Small intestine (tissue), 7 donors: Measurements from ENCODE around the gene CENPT. TPM values are rescaled to one million over a fixed set of nuclear protein-coding genes. Genes with fewer than 3 reads are reported as not detected.

ENCODE experiments used
- DNase-seq, 2 donors: peaks; one replicate each; pipeline versions ENCODE4 v3.0.0 to v3.0.0-alpha.2; 2013
- FAIRE-seq: peaks from 2 replicates; lab custom pipeline; 2012; peaks lifted over from hg19 to GRCh38; lab: Jason Lieb, UNC
- H3K27ac ChIP-seq, 3 donors: one replicate each; pipeline ENCODE4 v1.5.1; 2013; ENCODE audit warnings: low read length in 2 of 3, mild to moderate bottlenecking in 2 of 3, control low read depth in 1 of 3, inconsistent platforms in 1 of 3, low read depth in 1 of 3, moderate library complexity in 1 of 3
- H3K27me3 ChIP-seq, 3 donors: one replicate each; pipeline ENCODE4 v1.6.1; 2013; ENCODE audit warnings: low read length in 3 of 3, inconsistent platforms in 1 of 3; ENCODE audit not compliant: control insufficient read depth in 3 of 3, insufficient read depth in 3 of 3
- H3K36me3 ChIP-seq, 3 donors: one replicate each; pipeline ENCODE4 v1.6.1; 2013; ENCODE audit warnings: low read length in 3 of 3, inconsistent platforms in 1 of 3, low read depth in 1 of 3, mild to moderate bottlenecking in 1 of 3, moderate library complexity in 1 of 3; ENCODE audit not compliant: control insufficient read depth in 3 of 3, insufficient read depth in 2 of 3
- H3K4me1 ChIP-seq, 3 donors: one replicate each; pipeline ENCODE4 v1.6.1; 2013; ENCODE audit warnings: low read length in 2 of 3, inconsistent platforms in 1 of 3, low read depth in 1 of 3, mild to moderate bottlenecking in 1 of 3, moderate library complexity in 1 of 3; ENCODE audit not compliant: control insufficient read depth in 3 of 3, insufficient read depth in 2 of 3
- H3K4me3 ChIP-seq, 3 donors: one replicate each; pipeline ENCODE4 v1.5.1; 2013; ENCODE audit warnings: low read length in 3 of 3, control low read depth in 1 of 3, inconsistent platforms in 1 of 3, low read depth in 1 of 3, mild to moderate bottlenecking in 1 of 3, moderate library complexity in 1 of 3
- H3K9me3 ChIP-seq, 2 donors: one replicate each; pipeline ENCODE4 v1.6.1; 2013; ENCODE audit warnings: low read depth in 1 of 2, low read length in 1 of 2; ENCODE audit not compliant: control insufficient read depth in 2 of 2, insufficient read depth in 1 of 2
- WGBS, 3 donors: extraction: QIAGEN DNeasy Blood & Tissue Kit; methylation state at CpG; one replicate each; pipeline ENCODE4 v1.1.7; 2013; 5-methylcytosine and 5-hydroxymethylcytosine counted together
- polyA plus RNA-seq, 4 donors: library from polyadenylated mRNA; stranded (reverse) in 3 of 4; unstranded in 1 of 4; fragments of 200-250 nt in 3 of 4; fragments of 120-200 nt in 1 of 4; gene quantifications; one replicate each; pipeline versions ENCODE4 v1.2.1 to v1.2.3, GENCODE V29; 2013
- donor health status: healthy with polysubstance abuse.
- donor health status: control.
- donor health status: control.
- donor health status: Bipolar disorder and iron deficiency.
- donor health status: healthy.

The CENPT gene
- polyA plus RNA-seq, 4 donors = 25.3 to 111 (median 43.9) TPM

DNA sequence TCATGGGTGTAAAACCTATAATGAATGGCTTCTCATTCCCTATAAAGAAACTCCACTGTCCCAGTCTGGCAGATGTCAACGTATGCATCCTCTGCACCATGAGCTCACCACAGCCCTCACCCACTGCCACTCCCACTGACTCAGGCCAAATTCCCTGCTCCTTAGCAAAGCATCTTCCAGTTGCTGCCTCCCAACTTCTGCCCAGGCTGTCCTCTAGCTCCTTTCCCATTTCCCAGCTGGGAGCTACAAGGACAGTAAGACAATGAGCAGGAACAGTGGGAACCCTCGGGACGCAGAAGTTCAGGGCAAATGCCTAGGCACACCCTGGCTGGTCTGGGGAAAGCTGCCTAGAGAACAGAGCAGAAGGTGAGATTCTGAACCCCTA is 14.5 kb downstream of the CENPT start:
- H3K36me3 ChIP-seq = peaks cover 0 to 44% (median 4%) of the 10 kb centered on the region in 3 donors
- peak overlapping the region; percentile 67 to 76 (median 69) for H3K4me3 ChIP-seq
- H3K27ac ChIP-seq = peak overlapping the region in 1 of 3 donors; percentile 21
- peaks cover 0 to 6% (median 3%) of the 10 kb centered on the region in 3 donors for H3K4me1 ChIP-seq
- 0 to 2% (median 1%) methylated on average over 3 of the region's 3 CpGs for WGBS, 3 donors
- no peak for FAIRE-seq
- peak; percentile 23 to 26 for DNase-seq
- no peaks in the 10 kb centered on the region for H3K9me3 ChIP-seq
- H3K27me3 ChIP-seq = no peaks in the 10 kb centered on the region

DNA sequence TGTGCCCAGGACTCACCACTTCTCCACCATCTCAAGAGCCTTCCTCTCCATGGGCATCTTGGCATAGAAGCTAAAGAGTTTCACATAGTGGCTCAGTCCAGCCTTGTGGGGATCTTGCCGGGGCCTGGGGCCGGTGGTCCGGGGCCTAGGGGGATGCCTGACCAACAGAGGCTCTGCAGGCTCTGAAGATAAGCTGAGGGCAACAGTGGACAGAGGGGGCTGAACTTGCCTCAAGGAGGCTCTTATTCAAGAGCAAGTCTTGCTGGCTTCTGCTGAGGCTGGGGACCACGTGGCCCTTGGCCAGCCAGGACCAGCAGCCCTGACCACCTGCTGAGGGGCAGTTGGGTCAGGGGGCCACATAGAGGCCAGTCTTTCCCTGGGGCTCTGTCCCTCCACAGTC is 18.8 kb downstream of the CENPT start:
- FAIRE-seq (no peak), DNase-seq (no peak)
- Histone ChIP-seq H3K27ac (no peak overlapping the region), H3K9me3 (no peaks in the 10 kb centered on the region), H3K4me1 (peaks cover 0 to 6% (median 3%) of the 10 kb centered on the region in 3 donors), H3K27me3 (no peaks in the 10 kb centered on the region), H3K36me3 (peaks cover 0 to 72% (median 4%) of the 10 kb centered on the region in 3 donors), H3K4me3 (no peak overlapping the region)
- WGBS, 3 donors = 89 to 96% (median 94%) methylated on average over 4 of the region's 4 CpGs

DNA sequence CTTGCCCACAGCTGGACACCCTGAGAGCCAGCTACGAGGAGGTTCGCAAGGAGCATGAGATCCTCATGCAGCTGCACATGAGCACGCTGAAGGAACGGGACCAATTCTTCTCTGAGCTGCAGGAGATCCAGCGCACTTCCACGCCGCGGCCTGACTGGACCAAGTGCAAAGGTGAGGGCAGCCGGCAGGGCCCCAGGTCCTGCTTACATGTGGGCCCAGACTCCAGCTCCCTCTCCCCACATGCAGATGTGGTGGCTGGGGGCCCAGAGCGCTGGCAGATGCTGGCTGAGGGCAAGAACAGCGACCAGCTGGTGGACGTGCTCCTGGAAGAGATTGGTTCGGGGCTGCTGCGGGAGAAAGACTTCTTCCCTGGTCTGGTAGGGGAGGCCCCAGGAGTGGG is 21.6 kb downstream of the CENPT start:
- DNase-seq (no peak), FAIRE-seq (no peak)
- no peaks in the 10 kb centered on the region for H3K27me3 ChIP-seq
- 89 to 93% (median 93%) methylated on average over 14 of the region's 14 CpGs for WGBS, 3 donors
- no peaks in the 10 kb centered on the region for H3K4me1 ChIP-seq
- H3K27ac ChIP-seq = no peak overlapping the region
- H3K4me3 ChIP-seq = no peak overlapping the region
- no peaks in the 10 kb centered on the region for H3K9me3 ChIP-seq
- H3K36me3 ChIP-seq = peaks cover 0 to 56% (median 4%) of the 10 kb centered on the region in 3 donors

DNA sequence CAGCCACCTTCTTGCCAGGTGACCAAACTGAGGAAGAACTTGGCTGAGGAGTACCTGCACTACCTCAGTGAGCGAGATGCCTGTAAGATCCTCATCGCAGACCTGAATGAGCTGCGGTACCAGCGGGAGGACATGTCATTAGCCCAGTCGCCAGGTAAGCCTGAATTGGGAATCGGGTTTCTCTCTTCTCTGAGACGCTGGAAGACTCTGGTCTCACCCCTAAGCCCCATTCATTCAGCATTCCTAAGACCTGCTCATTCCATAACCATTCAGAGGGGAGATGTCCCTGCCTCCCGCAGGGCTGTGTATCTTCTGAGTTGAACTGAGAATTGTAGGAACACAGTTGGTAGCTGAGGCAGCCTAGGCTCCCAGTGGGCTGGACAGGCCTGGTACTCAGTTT is 22.4 kb downstream of the CENPT start:
- no peak for FAIRE-seq
- 88 to 92% (median 90%) methylated on average over 8 of the region's 8 CpGs for WGBS, 3 donors

DNA sequence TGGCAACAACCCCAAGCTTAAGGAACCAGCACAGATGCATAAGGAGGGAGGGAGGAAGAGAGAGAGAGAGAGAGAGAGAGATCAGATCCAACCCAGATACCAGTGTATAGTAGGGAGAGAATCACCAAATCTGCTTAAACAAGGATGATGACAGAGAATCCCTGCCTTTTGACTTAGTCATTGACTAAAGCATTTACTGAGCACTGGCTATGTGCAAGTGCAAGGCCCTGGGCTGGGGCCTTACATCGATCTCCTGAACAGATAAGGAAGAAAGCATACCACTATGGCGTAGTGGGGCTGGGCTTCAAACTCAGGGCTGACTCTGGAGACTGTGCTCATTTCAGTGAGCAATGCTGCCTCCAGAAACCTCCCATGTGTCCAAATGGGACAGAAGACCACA is 25.0 kb downstream of the CENPT start:
- no peak for FAIRE-seq
- no peak for DNase-seq
- peaks cover 0 to 22% (median 0%) of the 10 kb centered on the region in 3 donors for H3K36me3 ChIP-seq
- H3K27ac ChIP-seq = no peak overlapping the region
- 83 to 92% (median 90%) methylated on average over 2 of the region's 2 CpGs for WGBS, 3 donors
- H3K9me3 ChIP-seq = no peaks in the 10 kb centered on the region
- H3K4me3 ChIP-seq = no peak overlapping the region
- H3K27me3 ChIP-seq = no peaks in the 10 kb centered on the region
- no peaks in the 10 kb centered on the region for H3K4me1 ChIP-seq

More for the DNA sequence above, 22.4 kb downstream of the CENPT start:
- Histone ChIP-seq H3K27ac (no peak overlapping the region), H3K4me3 (no peak overlapping the region), H3K36me3 (peaks cover 0 to 48% (median 0%) of the 10 kb centered on the region in 3 donors), H3K4me1 (no peaks in the 10 kb centered on the region), H3K9me3 (no peaks in the 10 kb centered on the region), H3K27me3 (no peaks in the 10 kb centered on the region)
- no peak for DNase-seq

DNA sequence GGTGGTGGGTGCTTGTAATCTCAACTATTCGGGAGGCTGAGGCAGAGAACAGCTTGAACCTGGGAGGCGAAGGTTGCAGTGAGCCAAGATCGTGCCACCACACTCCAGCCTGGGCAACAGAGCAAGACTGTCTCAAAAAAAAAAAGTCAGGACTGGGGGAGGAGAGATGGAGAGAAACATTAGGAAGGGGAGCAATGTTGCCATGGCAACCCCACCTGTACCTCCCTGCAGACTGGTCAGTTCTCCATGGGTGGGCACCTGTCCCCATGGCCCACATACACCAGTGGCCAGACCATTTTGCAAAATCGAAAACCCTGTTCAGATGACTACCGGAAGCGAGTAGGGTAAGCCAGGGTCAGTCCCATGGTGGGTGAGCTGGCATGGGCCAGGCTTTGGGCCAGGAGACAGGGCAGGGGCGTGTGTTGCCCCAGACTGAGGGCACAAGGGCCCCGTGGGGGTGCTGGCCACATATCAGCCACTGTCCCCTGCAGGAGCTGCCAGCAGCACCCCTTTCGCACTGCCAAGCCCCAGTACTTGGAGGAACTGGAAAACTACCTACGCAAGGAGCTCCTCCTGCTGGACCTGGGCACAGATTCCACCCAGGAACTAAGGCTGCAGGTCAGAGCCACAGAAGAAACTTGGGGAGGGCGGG is 26.8 kb downstream of the CENPT start:
- peaks cover 0 to 5% (median 0%) of the 10 kb centered on the region in 3 donors for H3K36me3 ChIP-seq
- no peak for DNase-seq
- no peaks in the 10 kb centered on the region for H3K4me1 ChIP-seq
- no peak overlapping the region for H3K27ac ChIP-seq
- no peak overlapping the region for H3K4me3 ChIP-seq
- FAIRE-seq = no peak
- 76 to 87% (median 80%) methylated on average over 11 of the region's 11 CpGs for WGBS, 3 donors
- H3K9me3 ChIP-seq = no peaks in the 10 kb centered on the region
- no peaks in the 10 kb centered on the region for H3K27me3 ChIP-seq

DNA sequence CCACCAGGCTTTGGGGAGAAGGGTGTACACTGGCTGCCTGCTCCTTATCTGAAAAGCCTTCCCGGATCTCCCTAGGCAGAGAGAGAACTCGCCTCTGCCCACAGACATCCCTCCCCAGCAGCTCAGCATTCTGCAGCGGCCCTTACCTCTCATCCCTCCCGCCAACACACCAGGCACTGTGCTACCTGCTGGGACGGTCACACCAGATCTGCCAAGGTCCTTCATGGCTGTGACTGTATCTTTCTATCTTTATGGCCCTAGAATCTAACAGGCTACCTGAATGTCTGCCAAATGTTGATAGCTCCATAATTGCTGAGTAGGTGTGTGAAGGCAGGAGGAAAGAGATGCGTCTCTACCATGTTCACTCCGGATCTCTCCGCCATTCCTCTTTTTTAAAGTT is 32.9 kb downstream of the CENPT start:
- Histone ChIP-seq H3K27me3 (no peaks in the 10 kb centered on the region), H3K4me3 (no peak overlapping the region), H3K4me1 (peaks cover 0 to 2% (median 0%) of the 10 kb centered on the region in 3 donors), H3K9me3 (no peaks in the 10 kb centered on the region), H3K27ac (no peak overlapping the region), H3K36me3 (no peaks in the 10 kb centered on the region)
- WGBS, 3 donors = 11 to 64% (median 39%) methylated on average over 8 of the region's 8 CpGs
- DNase-seq (peak in 1 of 2 donors; percentile 92), FAIRE-seq (no peak)

DNA sequence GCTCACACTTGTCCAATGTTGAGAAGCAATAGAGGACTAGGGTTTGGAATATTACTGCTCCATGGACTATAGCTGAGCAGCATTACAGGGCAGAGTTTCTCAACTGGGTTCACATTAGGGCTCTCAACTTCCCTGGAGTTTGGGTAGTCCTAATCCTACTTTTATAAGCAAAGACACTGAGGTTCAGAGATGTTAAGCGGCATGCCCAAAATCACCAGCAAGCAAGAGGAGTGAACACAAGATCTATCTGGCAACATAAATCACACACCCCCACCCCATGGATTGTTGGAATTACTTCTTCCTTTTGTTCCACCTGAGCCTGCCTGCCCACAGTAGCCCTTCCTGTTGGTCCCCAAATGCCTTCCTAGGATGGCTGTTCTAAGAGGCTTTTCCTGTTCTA is 35.6 kb downstream of the CENPT start:
- Histone ChIP-seq H3K27ac (no peak overlapping the region), H3K9me3 (no peaks in the 10 kb centered on the region), H3K27me3 (no peaks in the 10 kb centered on the region), H3K4me3 (no peak overlapping the region), H3K4me1 (peaks cover 0 to 5% (median 2%) of the 10 kb centered on the region in 3 donors), H3K36me3 (no peaks in the 10 kb centered on the region)
- WGBS, 3 donors = 93 to 100% (median 100%) methylated on average over 1 of the region's 1 CpG
- FAIRE-seq (no peak), DNase-seq (no peak)
